Neural cell (in vitro differentiated cells): ENCODE data around the gene ZC3H7A.
"Not testable (repeated sequence)": the region's sequence is repeated elsewhere in the genome, so short reads cannot be mapped to it uniquely, and the experiment has no call there.

Experiments used
- EP300 ChIP-seq: fragments of 450-650 bp; conservative IDR thresholded peaks from 2 replicates; pipeline ENCODE4 v1.6.1; 2014; ENCODE audit warnings: antibody characterized with exemption, mild to moderate bottlenecking, moderate library complexity; ENCODE audit not compliant: poor library complexity, severe bottlenecking
- EZH2 ChIP-seq: fragments of 200-600, 300-800 bp; shearing (Covaris generic), sonication (generic); IDR thresholded peaks from 2 replicates; pipeline ENCODE4 v1.6.1; 2014; ENCODE audit warnings: antibody characterized with exemption, low read length, borderline replicate concordance, mild to moderate bottlenecking; ENCODE audit not compliant: insufficient read depth, poor library complexity, severe bottlenecking
- MXI1 ChIP-seq: fragments of 450-650 bp; conservative IDR thresholded peaks from 2 replicates; pipeline ENCODE4 v1.6.1; 2014; ENCODE audit warnings: antibody characterized with exemption, mild to moderate bottlenecking; ENCODE audit not compliant: poor library complexity, severe bottlenecking
- RAD21 ChIP-seq: fragments of 450-650 bp; conservative IDR thresholded peaks from 2 replicates; pipeline ENCODE4 v1.6.1; 2014; ENCODE audit warnings: antibody characterized with exemption, mild to moderate bottlenecking, moderate library complexity
- SMC3 ChIP-seq: fragments of 450-650 bp; conservative IDR thresholded peaks from 2 replicates; pipeline ENCODE4 v1.6.1; 2014; ENCODE audit warnings: antibody characterized with exemption, mild to moderate bottlenecking, moderate library complexity; ENCODE audit not compliant: poor library complexity
- TAF1 ChIP-seq: IDR thresholded peaks from 2 replicates; pipeline ENCODE4 v1.6.1; 2012; ENCODE audit warnings: low read depth
- TF ChIP-seq, protein P1 (sequence below): fragments of 450-650 bp; IDR thresholded peaks from 2 replicates; pipeline ENCODE4 v1.5.1; 2014; ENCODE audit warnings: antibody characterized with exemption, mild to moderate bottlenecking, moderate library complexity; ENCODE audit not compliant: poor library complexity, severe bottlenecking
- TF ChIP-seq, protein P2 (sequence below): IDR thresholded peaks from 2 replicates; pipeline ENCODE4 v1.6.1; 2012; ENCODE audit warnings: borderline replicate concordance

GRCh38 chr16:11814800-11815199, 17.7 kb upstream of the ZC3H7A start:
- TF ChIP-seq EP300, TAF1, RAD21, SMC3, EZH2, MXI1: not testable (repeated sequence)
- TF ChIP-seq, protein P1, sequence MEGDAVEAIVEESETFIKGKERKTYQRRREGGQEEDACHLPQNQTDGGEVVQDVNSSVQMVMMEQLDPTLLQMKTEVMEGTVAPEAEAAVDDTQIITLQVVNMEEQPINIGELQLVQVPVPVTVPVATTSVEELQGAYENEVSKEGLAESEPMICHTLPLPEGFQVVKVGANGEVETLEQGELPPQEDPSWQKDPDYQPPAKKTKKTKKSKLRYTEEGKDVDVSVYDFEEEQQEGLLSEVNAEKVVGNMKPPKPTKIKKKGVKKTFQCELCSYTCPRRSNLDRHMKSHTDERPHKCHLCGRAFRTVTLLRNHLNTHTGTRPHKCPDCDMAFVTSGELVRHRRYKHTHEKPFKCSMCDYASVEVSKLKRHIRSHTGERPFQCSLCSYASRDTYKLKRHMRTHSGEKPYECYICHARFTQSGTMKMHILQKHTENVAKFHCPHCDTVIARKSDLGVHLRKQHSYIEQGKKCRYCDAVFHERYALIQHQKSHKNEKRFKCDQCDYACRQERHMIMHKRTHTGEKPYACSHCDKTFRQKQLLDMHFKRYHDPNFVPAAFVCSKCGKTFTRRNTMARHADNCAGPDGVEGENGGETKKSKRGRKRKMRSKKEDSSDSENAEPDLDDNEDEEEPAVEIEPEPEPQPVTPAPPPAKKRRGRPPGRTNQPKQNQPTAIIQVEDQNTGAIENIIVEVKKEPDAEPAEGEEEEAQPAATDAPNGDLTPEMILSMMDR, result not testable (repeated sequence)
- TF ChIP-seq, protein P2, sequence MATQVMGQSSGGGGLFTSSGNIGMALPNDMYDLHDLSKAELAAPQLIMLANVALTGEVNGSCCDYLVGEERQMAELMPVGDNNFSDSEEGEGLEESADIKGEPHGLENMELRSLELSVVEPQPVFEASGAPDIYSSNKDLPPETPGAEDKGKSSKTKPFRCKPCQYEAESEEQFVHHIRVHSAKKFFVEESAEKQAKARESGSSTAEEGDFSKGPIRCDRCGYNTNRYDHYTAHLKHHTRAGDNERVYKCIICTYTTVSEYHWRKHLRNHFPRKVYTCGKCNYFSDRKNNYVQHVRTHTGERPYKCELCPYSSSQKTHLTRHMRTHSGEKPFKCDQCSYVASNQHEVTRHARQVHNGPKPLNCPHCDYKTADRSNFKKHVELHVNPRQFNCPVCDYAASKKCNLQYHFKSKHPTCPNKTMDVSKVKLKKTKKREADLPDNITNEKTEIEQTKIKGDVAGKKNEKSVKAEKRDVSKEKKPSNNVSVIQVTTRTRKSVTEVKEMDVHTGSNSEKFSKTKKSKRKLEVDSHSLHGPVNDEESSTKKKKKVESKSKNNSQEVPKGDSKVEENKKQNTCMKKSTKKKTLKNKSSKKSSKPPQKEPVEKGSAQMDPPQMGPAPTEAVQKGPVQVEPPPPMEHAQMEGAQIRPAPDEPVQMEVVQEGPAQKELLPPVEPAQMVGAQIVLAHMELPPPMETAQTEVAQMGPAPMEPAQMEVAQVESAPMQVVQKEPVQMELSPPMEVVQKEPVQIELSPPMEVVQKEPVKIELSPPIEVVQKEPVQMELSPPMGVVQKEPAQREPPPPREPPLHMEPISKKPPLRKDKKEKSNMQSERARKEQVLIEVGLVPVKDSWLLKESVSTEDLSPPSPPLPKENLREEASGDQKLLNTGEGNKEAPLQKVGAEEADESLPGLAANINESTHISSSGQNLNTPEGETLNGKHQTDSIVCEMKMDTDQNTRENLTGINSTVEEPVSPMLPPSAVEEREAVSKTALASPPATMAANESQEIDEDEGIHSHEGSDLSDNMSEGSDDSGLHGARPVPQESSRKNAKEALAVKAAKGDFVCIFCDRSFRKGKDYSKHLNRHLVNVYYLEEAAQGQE, result not testable (repeated sequence)
